Measurements from ENCODE around the gene SLC25A51. TPM values are rescaled to one million over a fixed set of nuclear protein-coding genes. Genes with fewer than 3 reads are reported as not detected.

The SLC25A51 gene
- total and polyA plus RNA-seq, 2 experiments from 2014 or later: 5.3 to 22.0 TPM

GRCh38 chr9:37936376-37936775, 32.4 kb upstream of the SLC25A51 start:
- DNase-seq (ENCODE audit: low spot score) (no peak), ATAC-seq (no peak)
- Histone ChIP-seq H3K9me2 (ENCODE audit: insufficient read depth) (no peaks in the 10 kb centered on the region), H3K79me2 (replicated peaks; ENCODE audit: insufficient read depth) (no peaks in the 10 kb centered on the region), H3K27ac (ENCODE audit: low read depth) (no peak overlapping the region), H4K20me1 (replicated peaks; ENCODE audit: insufficient read depth) (no peaks in the 10 kb centered on the region; the same call in 1 of the 2 replicates), H3F3A (replicated peaks; ENCODE audit: low read depth) (no peaks in the 10 kb centered on the region), H3K4me3 (no peak overlapping the region), H2AFZ (no peak overlapping the region), H3K4me2 (no peak overlapping the region), H3K36me3 (ENCODE audit: insufficient read depth) (no peaks in the 10 kb centered on the region), H3K27me3 (ENCODE audit: insufficient read depth) (no peaks in the 10 kb centered on the region), H3K4me1 (ENCODE audit: insufficient read depth) (no peaks in the 10 kb centered on the region)
- Mint-ChIP-seq H3K27me3 (ENCODE audit: insufficient read depth, low read depth, poor library complexity) (peaks cover 3% of the 10 kb centered on the region), H3K4me3 (no peak overlapping the region), H3K36me3 (ENCODE audit: low read depth) (no peaks in the 10 kb centered on the region; the same call in 2 of the 3 replicates), H3K27ac (no peak overlapping the region), H3K9me3 (no peaks in the 10 kb centered on the region), H3K4me1 (peaks cover 12% of the 10 kb centered on the region)
- TF ChIP-seq NANOG (IDR thresholded peaks at IDR 0.05; ENCODE audit: borderline replicate concordance): no peak
- TF ChIP-seq CTCF (conservative IDR thresholded peaks at IDR 0.05; ENCODE audit: low read depth in 2 of 2): no peak
- TF ChIP-seq EZH2phosphoT487 (IDR thresholded peaks at IDR 0.05; ENCODE audit: unreplicated experiment): no peak
- TF ChIP-seq JUNB (IDR thresholded peaks at IDR 0.05; ENCODE audit: unreplicated experiment): no peak
- no peak for TF ChIP-seq ETS1 (IDR thresholded peaks at IDR 0.05)
- no peak for TF ChIP-seq CREB1 (CRISPR knock-in tag; IDR thresholded peaks at IDR 0.05; ENCODE audit: low read depth)
- TF ChIP-seq ZNF462 (CRISPR knock-in tag; IDR thresholded peaks at IDR 0.05): no peak
- TF ChIP-seq ZNF331 (CRISPR knock-in tag; IDR thresholded peaks at IDR 0.05; ENCODE audit: low read depth): no peak
- TF ChIP-seq EZH2 (IDR thresholded peaks at IDR 0.05; ENCODE audit: low read depth, unreplicated experiment): no peak
- TF ChIP-seq ZNF114 (CRISPR knock-in tag; IDR thresholded peaks at IDR 0.05): no peak
- no peak for TF ChIP-seq REST (IDR thresholded peaks at IDR 0.05; ENCODE audit: unreplicated experiment)
- no peak for TF ChIP-seq POLR2AphosphoS5 (IDR thresholded peaks at IDR 0.05; ENCODE audit: low read depth)
- TF ChIP-seq STAT1 (IDR thresholded peaks at IDR 0.05; ENCODE audit: unreplicated experiment): no peak

All from GM23338 (cell line).